ENCODE results near the gene MECR.
"Not testable (repeated sequence)": the region's sequence is repeated elsewhere in the genome, so short reads cannot be mapped to it uniquely, and the experiment has no call there.

Gene MECR

DNA sequence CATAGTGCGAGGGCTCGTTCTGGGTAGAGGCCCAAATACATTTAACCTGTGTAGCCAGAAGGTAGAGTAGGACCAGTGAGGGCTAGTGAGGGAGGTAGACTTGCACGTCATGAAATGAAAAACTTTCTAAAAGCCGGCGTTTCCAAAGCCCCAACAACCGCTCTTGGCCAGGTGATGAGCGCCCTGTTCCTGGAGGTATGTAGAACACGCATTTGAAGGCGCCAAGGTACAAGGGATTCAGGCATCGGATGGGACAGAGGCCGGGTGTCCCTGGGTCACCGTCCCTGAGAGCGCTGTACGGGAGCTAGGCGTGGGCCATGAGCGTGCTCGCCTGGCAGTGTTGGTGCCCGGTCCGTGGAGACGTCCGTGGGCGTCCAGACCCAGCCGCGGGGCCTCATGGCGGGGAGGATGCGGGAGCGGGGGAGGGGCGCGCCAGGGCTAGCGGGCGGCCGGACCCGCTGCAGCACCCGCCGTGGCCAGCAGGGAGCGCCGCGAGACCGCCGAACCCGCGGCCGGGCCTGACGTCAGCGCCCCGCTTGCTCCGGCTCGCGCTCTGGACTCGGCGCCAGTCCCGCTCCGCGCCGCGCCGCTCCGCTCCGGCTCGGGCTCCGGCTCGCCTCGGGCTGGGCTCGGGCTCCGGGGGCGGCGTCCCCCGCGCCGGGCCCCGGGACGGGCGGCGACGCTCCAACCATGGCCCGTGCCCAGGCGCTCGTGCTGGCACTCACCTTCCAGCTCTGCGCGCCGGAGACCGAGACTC, 5.4 kb upstream of the MECR start, which contains the start of gene PTPRU:
Gene PTPRU, plus strand, starts transcription at position 568 of the 757 bp plus-strand sequence. Its CDS starts 123 bp downstream, at position 691.
- DNase-seq, result peak; percentile 65 to 75 (median 69)

DNA sequence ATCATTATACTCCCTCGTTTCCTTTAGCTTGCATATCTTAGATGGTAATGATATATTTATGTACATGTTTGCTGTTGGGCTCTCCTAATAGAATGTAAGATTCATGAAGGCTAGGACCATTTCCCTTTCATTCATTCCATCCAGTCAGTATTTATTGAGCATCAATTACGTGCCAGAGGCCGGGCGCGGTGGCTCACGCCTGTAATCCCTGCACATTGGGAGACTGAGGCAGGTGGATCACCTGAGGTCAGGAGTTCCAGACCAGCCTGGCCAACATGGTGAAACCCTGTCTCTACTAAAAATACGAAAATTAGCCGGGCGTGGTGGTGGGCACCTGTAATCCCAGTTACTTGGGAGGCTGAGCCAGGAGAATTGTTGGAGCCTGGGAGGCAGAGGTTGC, 4.1 kb upstream of the MECR start:
- not testable (repeated sequence) for DNase-seq

DNA sequence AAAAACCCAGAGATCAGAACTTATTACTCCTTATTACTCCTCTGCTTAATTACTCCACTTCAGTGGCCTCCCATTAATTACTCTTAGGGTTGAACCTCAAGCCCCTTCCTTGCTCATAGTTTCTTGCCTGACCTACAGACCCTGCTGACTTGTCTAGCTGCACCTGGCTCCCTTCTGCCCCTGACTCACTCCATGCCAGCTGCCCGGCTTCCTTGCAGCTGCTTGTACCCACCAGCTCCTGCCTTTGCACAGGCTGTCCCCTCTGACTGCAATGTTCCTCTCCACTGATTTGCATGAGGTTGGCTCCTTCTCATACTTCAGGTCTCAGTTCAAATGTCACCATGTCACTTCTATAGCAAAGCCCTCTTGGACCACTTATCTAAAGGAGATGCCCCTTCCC, 3.7 kb upstream of the MECR start:
- DNase-seq, result no peak

DNA sequence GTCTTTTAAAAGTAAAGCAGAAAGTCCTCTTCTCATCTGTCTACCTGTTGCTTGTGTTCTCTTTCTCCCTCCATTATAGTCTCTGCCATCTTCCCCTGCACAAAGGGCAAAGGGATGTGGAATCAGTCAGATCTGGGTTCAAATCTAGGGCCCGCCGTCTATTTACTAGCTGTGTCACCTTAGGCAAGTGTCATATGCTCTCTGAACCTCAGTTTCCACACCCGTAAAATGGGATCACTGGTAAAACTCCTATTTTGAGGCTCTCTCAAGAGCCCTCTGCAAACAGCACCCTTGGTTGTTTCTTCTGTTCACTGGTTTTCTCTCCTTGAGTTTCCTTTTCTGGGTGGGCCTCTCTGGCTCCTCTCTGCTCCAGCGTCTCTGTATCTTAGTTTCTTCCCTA, 3.0 kb upstream of the MECR start:
- no peak for DNase-seq

DNA sequence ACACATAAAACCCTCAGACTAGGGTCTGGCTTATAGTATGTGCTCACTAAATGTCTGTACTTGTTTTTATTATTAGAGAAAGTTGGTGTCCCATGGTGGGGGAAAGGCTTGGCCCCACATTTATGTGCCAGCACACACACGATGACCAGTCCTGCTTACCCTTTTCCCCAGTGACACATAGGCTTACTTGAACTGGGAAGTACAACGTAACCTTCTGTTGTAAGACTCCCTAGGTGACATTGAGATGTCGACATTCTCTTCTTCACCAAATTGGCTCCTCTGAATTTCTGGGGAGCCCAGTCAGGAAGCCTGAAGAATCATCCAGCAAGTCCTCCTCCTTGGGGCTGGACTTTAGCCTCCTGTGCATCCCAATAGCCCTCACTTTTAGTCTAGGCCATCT, 1.7 kb upstream of the MECR start:
- no peak for DNase-seq

DNA sequence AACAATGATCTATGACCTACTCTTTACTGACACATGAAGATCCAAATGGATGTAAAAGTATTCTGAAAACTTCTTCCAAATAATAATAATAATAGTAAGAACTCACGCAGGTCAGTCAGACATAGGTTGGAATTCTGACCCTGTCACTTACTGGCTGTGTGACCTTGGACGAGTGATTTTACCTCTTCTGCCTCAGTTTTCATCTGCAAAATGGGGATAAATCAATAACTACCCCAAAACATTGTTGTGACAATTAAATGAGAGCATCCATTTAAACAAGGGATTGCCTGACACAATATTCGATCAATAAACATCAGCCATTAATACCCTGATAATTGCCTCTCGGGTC, 556 bp downstream of the MECR start:
- no peak for DNase-seq

DNA sequence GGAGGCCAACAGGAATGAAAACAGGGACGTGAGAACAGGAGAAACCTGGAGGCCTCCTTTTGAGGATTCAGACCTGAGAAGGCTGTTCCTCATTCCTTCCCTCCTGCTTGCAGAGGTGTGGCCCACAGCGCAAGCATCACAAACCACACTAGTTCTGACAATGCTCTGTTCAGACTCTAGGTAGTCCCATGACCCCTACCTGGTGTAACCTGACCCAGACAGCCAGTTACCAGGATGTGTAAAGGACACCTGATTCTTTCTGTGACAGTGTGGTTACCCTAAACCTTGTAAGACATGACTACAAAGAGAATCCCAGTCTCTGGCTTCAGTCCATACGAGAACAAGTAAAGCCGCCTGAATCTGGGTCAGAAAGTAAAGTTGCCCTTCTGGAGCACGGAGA, 3.2 kb downstream of the MECR start:
- DNase-seq, result no peak

DNA sequence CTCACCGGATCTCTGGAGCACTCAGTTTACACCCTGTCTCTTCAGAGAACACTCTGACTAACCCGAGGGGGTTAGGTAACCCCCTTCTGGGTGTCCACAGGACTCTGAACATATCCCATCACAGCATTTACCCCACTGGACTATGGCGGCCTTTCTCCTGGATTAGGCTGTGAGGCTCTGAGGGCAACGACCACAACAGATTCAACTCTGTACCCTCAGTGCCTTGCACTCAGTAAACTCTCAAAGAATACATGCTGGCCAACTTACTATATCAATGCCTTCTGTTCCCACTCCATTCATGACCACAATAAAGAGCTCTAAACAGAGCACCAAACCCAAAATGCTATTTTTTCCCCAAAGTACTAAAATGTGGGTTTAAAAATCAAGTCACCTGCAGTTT, 5.4 kb downstream of the MECR start:
- DNase-seq, result no peak

DNA sequence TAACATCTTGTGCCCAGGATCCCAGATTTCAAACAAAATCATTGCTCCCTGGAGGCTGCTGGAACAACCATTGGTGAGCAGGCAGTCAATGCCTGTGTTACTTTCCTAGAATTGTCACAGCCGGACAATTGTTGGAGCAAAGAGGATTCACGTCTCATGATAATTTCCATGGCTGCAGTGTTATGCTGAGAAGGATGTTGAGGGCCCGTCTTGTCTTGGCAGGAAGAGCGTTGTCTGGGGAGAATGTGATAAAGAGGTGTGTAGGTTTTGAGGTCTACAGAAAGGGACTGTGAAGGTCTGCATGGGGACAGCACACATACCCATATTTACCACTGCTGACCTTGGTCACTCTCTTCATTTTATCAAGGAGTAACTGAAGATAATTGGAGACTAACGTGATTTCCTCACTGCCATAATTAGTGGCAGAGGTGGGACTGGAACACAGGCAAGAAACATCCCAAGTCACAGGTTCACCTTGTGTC, 6.3 kb downstream of the MECR start:
- DNase-seq, result no peak

DNA sequence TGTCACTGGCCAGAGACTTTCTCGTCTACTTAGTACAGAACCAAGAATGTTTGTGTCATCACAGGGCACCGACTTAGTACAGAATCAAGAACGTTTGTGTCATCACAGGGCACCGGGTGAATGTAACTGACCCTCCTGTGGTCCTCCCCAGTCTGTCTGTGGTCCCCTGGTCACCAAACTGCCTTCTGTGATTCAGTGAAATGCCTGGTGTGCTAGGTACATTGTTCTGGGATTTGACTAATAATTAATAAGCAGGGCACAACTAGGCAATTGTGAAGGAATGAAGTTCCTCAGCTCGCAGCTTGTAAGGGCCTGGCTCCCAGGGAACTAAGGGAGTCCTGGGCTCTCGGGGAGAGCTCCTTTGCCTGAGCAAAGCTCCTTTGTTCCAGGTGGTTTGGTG, 7.2 kb downstream of the MECR start:
- DNase-seq, result no peak

DNA sequence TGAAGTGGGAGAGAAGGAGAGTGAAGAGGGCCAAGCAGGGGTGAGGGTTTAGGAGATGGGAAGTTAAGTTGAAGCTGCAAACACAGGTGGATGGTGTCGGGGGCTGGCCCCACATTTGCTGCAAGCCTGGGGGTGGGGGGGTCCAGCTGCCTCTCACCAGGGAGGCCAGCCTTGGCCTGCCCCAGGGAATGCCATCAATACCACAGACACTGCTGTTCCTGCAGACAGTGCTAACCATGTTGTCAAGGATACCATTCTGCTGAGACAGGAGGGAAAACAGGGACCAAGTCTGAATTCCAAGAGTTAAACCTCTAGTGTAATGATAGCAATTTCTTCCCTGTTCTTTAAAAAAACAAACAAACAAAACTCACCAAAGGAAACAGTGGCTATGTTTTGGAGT, 8.0 kb downstream of the MECR start:
- no peak for DNase-seq

DNA sequence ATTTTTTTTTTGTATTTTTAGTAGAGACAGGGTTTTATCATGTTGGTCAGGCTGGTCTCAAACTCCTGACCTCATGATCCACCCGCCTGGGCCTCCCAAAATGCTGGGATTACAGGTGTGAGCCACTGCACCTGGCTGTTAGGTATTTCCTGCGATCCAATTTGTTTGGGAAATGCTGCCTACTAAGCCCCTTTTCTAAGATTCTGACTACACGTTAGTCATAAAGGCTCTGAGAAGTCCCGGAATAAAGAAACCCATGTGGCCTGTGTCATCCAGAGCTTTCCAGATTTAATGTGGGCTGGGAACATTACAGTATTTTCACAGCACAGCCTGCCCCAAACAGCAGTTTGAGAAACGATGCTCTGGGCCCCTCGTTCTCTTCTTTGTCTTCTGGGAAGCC, 8.5 kb downstream of the MECR start:
- DNase-seq, result not testable (repeated sequence)

DNA sequence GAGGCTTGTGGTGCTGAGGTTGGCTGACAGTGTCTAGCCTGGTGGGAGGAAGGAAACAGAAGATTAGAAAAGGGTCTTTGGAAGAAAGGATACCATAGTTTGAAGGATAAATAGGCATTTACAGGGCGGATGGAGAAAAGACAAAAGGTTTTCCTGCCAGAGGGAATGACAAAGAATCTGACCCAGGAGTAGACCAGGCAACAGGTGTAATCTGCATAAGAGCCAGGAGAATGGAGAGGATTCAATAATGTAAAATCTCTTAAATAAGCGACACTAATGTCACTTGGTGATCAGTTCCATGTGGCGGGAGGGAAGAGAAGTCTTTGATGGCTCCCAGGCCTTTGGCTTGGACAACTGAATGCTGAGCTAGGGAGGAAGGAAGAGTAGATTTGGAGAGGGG, 9.4 kb downstream of the MECR start:
- no peak for DNase-seq

DNA sequence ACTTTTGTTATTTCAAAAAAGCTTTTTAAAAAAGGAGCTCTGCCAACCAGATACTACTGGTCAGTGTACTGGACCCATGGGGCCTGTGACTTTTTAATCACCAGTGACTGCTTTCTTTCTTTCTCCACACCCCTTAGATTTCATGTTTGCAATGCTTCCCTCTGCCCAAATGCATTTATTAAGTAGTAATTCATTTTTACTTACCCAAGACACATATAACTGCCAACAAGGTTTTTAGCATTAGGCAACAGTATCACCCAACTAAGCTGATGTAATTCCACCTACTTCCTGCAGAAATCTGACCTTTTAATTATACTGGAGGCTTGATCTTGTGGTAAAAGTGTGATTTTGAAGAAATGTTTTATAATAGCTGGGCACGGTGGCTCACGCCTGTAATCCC, 12.5 kb downstream of the MECR start:
- DNase-seq, result no peak

DNA sequence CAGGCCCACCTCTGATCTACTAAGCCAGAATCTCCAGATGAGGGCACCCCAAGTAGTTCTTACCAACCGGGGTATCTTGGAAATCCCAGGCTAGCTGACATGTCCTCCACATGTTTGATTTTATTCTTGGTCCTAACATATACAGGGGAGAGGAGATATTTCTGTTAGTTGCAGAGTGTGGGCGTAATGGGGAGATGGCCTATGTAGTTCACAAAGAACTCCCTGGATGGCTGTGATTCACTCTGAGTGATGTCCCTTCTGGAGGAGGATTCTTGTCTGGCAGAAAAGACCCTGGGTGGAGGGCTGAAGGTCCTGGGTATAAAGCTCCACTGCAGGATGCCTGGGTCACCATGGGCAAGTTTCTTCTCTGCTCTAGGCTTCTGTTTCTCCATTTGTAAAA, 13.1 kb downstream of the MECR start:
- DNase-seq, result no peak

DNA sequence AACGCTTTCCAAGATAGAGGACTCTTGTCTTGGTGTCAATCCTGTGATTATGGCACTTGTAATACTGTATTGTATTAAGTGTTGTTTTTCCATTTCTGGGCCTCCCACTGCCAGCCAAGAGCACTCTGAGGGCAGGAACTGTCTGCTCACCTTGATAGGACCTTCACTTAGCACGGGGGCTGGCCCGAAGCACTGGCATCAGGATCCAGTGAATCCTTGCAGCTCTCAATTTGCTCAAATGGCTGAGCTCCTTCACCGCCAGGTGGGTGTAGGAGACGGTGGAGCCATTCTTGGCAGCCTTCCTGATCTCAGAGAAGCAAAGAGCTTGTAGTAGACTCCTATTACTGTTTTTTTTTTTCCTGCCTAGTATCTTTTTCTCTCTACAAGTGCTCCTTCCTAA, 17.7 kb downstream of the MECR start:
- DNase-seq, result no peak

DNA sequence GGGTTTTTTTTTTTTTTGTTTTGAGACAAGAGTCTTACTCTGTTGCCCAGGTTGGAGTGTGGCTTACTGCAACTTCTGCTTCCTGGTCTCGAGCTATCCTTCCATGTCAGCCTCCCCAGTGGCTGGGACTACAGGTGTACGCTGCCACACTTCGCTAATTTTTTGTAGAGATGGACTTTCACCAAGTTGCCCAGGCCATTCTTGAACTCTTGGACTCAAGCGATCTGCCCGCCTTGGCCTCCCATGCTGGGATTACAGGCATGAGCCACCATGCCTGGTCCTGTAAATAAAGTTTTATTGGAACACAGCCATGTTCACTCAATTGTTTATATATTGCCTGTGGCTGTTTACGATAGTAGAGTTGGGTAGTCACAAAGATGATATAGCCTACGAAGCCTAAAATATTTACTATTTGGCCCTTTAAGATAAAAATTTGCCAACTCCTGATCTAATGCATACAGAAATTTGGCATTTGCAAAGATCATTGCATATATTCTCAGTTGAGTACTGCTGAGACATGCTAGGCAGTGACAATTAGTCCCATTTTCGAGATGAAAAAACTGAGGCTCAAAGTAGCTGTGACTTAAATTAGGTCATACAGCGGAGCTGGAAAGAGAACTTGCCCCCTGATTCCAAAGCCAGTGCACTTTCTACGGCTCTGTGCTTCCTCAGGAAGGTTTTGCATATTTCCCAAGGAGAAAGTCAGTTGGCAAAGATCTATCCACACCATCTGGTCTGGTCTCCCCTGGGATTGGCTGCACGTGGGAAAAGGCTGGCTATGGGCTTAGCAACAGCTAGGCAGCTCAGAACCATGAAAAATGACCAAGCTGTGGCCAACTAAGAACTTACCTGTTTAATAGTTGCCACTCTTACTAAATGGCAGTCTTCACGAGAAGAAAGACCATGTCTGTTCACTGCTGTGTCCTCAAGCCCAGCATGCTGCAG, 19.4 kb downstream of the MECR start:
- DNase-seq, result no peak

DNA sequence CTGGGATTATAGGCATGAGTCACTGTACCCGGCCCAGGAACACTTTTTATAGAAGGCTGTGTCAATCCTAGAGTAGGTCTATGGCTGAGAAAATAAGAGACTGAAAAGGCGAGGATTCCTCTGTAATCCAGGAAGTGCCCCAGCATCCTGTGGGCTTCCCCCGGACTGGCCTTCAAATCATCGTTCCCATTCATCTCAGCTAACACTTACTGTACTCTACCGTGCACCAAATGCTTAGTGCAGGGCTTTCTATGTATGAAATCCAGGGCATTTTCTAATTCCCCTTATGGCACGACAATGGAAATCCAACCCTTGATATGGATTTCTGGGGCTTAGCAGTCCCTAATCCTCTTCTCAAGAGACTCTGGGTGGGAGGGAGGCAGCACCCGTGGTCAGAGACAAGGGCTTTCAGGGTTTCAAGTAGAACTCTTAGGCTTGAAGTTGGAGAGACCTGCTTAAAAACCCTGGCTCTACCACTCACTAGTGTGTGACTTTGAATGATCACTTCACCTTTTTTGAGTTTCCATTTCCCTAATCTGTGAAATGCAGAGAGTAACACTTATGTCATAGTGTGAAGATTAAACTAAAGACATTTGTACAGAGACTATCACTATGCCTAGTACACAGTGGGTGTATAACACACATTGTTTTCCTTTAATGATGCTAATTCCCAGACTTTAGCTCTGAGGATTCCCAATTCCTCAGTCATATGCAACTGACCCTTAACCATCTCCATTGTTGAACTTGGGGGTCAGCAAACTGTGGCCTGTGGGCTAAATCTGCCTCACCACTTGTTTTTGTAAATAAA, 20.3 kb downstream of the MECR start:
- no peak for DNase-seq

DNA sequence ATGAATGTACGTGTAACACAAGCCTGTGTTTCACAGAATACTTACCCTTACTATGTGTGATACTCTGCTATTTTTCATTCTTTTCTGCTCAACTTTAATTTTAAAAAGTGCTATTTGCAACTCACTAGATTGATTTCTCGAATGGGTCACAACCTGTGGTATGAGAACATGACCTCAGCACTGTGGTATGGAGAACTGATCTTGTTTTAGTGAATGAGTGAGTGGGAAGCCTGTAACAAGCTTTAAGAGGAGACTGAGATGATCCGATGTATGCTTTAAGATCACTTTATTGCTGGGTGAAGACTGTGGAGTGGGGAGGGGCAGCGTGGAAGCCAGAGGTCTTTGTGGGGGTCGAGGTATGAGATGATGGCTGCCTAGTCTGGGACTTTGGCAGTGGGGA, 21.6 kb downstream of the MECR start:
- DNase-seq, result no peak

DNA sequence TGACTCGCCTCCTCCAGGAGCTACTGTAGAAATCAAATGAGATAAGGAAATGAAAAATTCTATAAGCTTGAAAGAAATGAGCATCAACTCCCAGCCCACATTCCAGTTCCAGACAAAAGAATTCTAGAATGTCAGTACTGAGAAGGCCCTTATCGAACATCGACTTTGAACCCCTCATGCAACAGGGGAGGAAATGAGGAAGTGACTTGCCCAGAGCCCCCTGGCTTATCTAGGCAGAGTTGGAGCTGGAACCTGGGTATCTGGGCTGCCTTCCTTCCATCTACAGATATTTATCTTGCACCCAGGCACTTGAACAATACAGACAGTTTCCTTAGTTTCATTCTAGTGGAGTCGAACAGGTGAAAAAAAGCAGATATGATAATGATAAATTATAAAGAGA, 22.3 kb downstream of the MECR start:
- no peak for DNase-seq

DNA sequence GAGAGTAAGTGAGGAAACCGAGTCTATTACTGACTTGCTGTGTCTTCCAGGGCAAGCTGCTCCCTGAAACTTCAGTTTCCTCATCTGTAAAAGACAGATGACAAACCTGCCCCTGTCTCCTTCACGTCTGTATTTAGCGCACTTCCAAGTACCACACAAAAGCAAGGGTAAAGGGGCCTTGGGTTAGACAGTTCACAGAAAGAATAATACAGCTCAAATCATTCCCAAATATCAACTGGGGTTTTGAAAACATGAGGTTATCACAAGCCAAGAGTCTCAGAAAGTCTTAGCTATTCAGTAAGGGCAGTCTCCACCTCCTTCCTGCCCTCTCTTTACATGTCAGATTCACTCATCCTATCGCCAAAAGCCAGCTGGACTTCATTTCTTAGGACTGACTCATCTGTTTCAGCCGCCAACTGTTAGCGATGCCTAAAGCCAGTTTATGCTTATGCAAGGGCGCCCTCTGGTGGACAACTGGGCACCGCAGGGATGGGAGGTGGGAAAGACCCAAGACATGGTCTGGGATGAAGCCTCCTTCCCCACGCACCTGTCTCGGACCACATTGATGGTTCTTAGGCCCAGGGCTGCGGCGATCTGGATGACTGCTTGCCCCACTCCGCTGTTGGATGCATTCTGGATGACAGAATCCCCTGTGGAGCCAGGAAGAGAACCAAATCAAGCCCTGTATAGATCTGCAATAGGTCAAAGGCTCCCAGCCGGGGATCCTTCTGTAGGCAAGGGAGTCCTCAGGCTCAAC, 28.0 kb downstream of the MECR start:
- peak; percentile 62 to 94 (median 84) for DNase-seq

DNA sequence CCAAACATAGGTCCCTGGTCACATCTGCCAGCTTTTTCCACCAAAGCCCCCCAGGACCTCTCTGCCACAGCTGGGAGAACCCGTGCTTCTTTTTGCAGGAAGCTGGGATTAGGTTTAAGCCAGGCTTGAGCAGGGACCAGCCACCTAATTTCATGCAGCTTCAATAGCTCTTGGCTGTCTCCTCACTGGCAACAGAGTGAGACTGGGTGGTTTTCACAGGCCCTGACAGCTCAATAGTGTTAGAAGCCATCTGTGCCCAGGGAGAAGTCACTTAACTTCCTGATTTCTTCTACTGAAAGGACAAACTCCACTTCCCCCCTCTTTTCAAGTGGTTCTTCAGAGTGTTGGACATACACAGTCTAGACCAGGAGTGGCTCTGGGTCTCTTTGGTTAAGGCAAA, 28.7 kb downstream of the MECR start:
- DNase-seq, result no peak
